ENCODE data around the gene ERN1.

DNA sequence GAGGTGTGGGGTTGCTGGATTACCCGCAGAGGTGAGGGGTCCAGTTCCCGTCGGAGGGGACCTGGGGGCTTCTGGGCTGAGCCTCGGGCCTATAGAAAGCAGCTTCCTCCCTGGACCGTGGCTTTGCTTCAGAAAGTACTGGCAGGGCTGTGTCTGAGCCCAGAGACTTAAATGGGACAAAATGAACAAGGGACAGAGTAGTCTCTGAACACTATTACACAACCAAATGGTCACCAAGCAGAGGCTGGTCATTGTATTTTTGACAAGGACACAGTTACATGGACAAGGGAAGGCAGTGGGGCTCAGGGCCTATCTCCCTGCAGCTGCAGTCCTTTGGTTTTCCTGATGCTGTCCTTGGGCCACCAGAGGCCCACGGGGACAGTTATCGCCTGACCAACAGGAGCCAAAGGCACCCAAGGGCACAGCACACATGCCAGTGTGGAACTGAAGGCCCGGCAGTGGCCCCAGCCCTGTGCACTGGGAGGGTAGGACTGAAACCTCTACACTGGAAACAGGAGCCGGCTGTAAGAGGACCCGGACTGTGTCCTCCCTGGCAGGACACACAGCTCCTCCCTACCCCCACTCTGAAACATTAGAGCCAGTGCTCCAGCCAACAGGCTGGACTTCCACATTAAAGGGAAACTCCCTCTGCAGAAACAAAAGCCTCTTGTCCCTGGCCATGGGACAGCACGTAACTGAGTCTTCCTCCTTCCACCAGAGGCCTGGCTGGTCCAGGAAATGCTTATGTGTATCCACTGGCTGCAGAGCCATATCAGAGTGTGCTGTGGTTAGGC is 26.0 kb upstream of the ERN1 start:
- TF ChIP-seq POLR2AphosphoS5 (IDR thresholded peaks at IDR 0.05; ENCODE audit: borderline replicate concordance, low read depth, low read length) = no peak
- no peak for TF ChIP-seq EZH2 (IDR thresholded peaks at IDR 0.05)
